ENCODE measurements around the gene EHF. TPM values are rescaled to one million over a fixed set of nuclear protein-coding genes. Genes with fewer than 3 reads are reported as not detected.

EHF gene
- total RNA-seq, 1 experiment from 2014 or later: 0.51 TPM

GRCh38 chr11:34676227-34676626 lies 55.3 kb downstream of the EHF start:
- TF ChIP-seq POLR2AphosphoS5 (IDR thresholded peaks at IDR 0.05; ENCODE audit: low read depth, low read length) (no peak), REST (IDR thresholded peaks at IDR 0.05; ENCODE audit: insufficient read depth in 1 of 2, low read depth in 2 of 2, low read length in 1 of 2) (no peak), TCF7L2 (IDR thresholded peaks at IDR 0.05; ENCODE audit: low read depth, low read length) (no peak), SIN3A (IDR thresholded peaks at IDR 0.05; ENCODE audit: borderline replicate concordance, insufficient read depth, low read depth, low read length) (no peak), CTCF (IDR thresholded peaks at IDR 0.05) (no peak)
- ChIA-PET CTCF (interaction anchor here (0.9 kb wide), 1 partner anchor 94 kb away, joined by 3 read pairs; no protein-coding TSS in a partner anchor), POLR2A (no interaction called here)
- Histone ChIP-seq H3K36me3 (ENCODE audit: control insufficient read depth, insufficient read depth, low read length) (no peaks in the 10 kb centered on the region), H3K4me1 (ENCODE audit: control insufficient read depth, insufficient read depth, low read length) (peaks cover 7% of the 10 kb centered on the region; the same call in 1 of the 2 replicates), H3K27me3 (ENCODE audit: control insufficient read depth, insufficient read depth, low read length) (no peaks in the 10 kb centered on the region), H3K27ac (ENCODE audit: low read length) (no peak overlapping the region), H3K9me3 (ENCODE audit: control insufficient read depth, insufficient read depth, low read depth, low read length) (no peaks in the 10 kb centered on the region), H3K4me3 (ENCODE audit: low read depth in 2 of 2, low read length in 2 of 2) (no peak overlapping the region)
- intact Hi-C loops (cut with micrococcal nuclease; ENCODE audit: unreplicated experiment): no loop called here
- no TSS peak for BruUV-seq (replicated peaks)
- in situ Hi-C loops (cut with HindIII; ENCODE audit: low pct_unique_long_range_greater_than_20kb, low sequenced_read_pairs): no loop called here
- DNase-seq (ENCODE audit: low read depth, low spot score) (no peak), ATAC-seq (no peak)

GRCh38 chr11:34679681-34680080 lies 58.8 kb downstream of the EHF start:
- Histone ChIP-seq H3K4me1 (ENCODE audit: control insufficient read depth, insufficient read depth, low read length) (peaks cover 14% of the 10 kb centered on the region), H3K9me3 (ENCODE audit: control insufficient read depth, insufficient read depth, low read depth, low read length) (0 out of 2 replicates have a peak, but pooled peaks cover 3% of the 10 kb centered on the region), H3K27ac (ENCODE audit: low read length) (peak overlapping the region; percentile 44), H3K4me3 (ENCODE audit: low read depth in 2 of 2, low read length in 2 of 2) (no peak overlapping the region), H3K27me3 (ENCODE audit: control insufficient read depth, insufficient read depth, low read length) (no peaks in the 10 kb centered on the region), H3K36me3 (ENCODE audit: control insufficient read depth, insufficient read depth, low read length) (no peaks in the 10 kb centered on the region)
- DNase-seq (ENCODE audit: low read depth, low spot score) (no peak), ATAC-seq (no peak)
- TF ChIP-seq CTCF (IDR thresholded peaks at IDR 0.05) (no peak), TCF7L2 (IDR thresholded peaks at IDR 0.05; ENCODE audit: low read depth, low read length) (no peak)
- in situ Hi-C loops (cut with HindIII; ENCODE audit: low pct_unique_long_range_greater_than_20kb, low sequenced_read_pairs) (no loop called here), intact Hi-C loops (cut with micrococcal nuclease; ENCODE audit: unreplicated experiment) (no loop called here)
- POLR2A ChIA-PET: no interaction called here
- BruUV-seq (replicated peaks): no TSS peak
- CTCF ChIA-PET: no interaction called here
